Measurements from ENCODE around the gene TCF21.

- TF ChIP-seq, protein P1, sequence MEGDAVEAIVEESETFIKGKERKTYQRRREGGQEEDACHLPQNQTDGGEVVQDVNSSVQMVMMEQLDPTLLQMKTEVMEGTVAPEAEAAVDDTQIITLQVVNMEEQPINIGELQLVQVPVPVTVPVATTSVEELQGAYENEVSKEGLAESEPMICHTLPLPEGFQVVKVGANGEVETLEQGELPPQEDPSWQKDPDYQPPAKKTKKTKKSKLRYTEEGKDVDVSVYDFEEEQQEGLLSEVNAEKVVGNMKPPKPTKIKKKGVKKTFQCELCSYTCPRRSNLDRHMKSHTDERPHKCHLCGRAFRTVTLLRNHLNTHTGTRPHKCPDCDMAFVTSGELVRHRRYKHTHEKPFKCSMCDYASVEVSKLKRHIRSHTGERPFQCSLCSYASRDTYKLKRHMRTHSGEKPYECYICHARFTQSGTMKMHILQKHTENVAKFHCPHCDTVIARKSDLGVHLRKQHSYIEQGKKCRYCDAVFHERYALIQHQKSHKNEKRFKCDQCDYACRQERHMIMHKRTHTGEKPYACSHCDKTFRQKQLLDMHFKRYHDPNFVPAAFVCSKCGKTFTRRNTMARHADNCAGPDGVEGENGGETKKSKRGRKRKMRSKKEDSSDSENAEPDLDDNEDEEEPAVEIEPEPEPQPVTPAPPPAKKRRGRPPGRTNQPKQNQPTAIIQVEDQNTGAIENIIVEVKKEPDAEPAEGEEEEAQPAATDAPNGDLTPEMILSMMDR (IDR thresholded peaks at IDR 0.05): no peak
- TF ChIP-seq POLR2AphosphoS5 (IDR thresholded peaks at IDR 0.05): no peak
These were observed 34.3 kb upstream of the TCF21 start for GRCh38 chr6:133854364-133855275.
